OCI-M2 (cell line): ENCODE results near the gene CNTN5.

Experiments used
- DNase-seq: peaks from one replicate; lab custom pipeline; 2025; ENCODE audit not compliant: unreplicated experiment; lab: John Stamatoyannopoulos, UW

The CNTN5 gene

GRCh38 chr11:99887481-99887880 lies 866.7 kb downstream of the CNTN5 start:
- DNase-seq = no peak

- no peak for DNase-seq
Observed at GRCh38 chr11:99893811-99894210, 873.1 kb downstream of the CNTN5 start.

GRCh38 chr11:99901175-99901574 lies 880.4 kb downstream of the CNTN5 start:
- no peak for DNase-seq

- DNase-seq = no peak
Observed at GRCh38 chr11:99911116-99911515, 890.4 kb downstream of the CNTN5 start.

GRCh38 chr11:99916078-99916477 lies 895.3 kb downstream of the CNTN5 start:
- DNase-seq = no peak

- no peak for DNase-seq
Observed at GRCh38 chr11:99918761-99919160, 898.0 kb downstream of the CNTN5 start.

- DNase-seq = no peak
Observed at GRCh38 chr11:99920956-99921355, 900.2 kb downstream of the CNTN5 start.

- no peak for DNase-seq
Observed at GRCh38 chr11:99925968-99926367, 905.2 kb downstream of the CNTN5 start.

GRCh38 chr11:99932684-99933083 lies 911.9 kb downstream of the CNTN5 start:
- DNase-seq = no peak

GRCh38 chr11:99934008-99934407 lies 913.3 kb downstream of the CNTN5 start:
- DNase-seq = no peak

- no peak for DNase-seq
Observed at GRCh38 chr11:99937330-99937729, 916.6 kb downstream of the CNTN5 start.

GRCh38 chr11:99952816-99953215 lies 932.1 kb downstream of the CNTN5 start:
- DNase-seq = no peak

GRCh38 chr11:99960536-99960935 lies 939.8 kb downstream of the CNTN5 start:
- no peak for DNase-seq

GRCh38 chr11:99968336-99968735 lies 947.6 kb downstream of the CNTN5 start:
- DNase-seq = no peak

- DNase-seq = no peak
Observed at GRCh38 chr11:99973993-99974392, 953.2 kb downstream of the CNTN5 start.

GRCh38 chr11:99979042-99979441 lies 958.3 kb downstream of the CNTN5 start:
- DNase-seq = no peak

GRCh38 chr11:99987821-99988470 lies 967.2 kb downstream of the CNTN5 start:
- no peak for DNase-seq

GRCh38 chr11:99988471-99988837 lies 967.7 kb downstream of the CNTN5 start:
- no peak for DNase-seq

- no peak for DNase-seq
Observed at GRCh38 chr11:100003985-100004384, 983.2 kb downstream of the CNTN5 start.

GRCh38 chr11:100004541-100004940 lies 983.8 kb downstream of the CNTN5 start:
- no peak for DNase-seq

- no peak for DNase-seq
Observed at GRCh38 chr11:100008417-100008816, 987.7 kb downstream of the CNTN5 start.

GRCh38 chr11:100009728-100010127 lies 989.0 kb downstream of the CNTN5 start:
- no peak for DNase-seq

GRCh38 chr11:100010393-100010792 lies 989.6 kb downstream of the CNTN5 start:
- DNase-seq = no peak
